ENCODE measurements around the gene CDK11B. TPM values are rescaled to one million over a fixed set of nuclear protein-coding genes. Genes with fewer than 3 reads are reported as not detected.
"Not testable (repeated sequence)": the region's sequence is repeated elsewhere in the genome, so short reads cannot be mapped to it uniquely, and the experiment has no call there.

The CDK11B gene
- polyA plus RNA-seq, 1 donor (not counting 4 experiments of a cell fraction or from before 2014, with no cell fraction given) = 5.9 TPM

- DNase-seq (ENCODE audit: low read depth, low spot score); H3K9ac ChIP-seq (ENCODE audit: control insufficient read depth, extremely low read depth, insufficient read depth, low read length); H3K79me2 ChIP-seq (ENCODE audit: control insufficient read depth, insufficient read depth, low read length); H2AFZ ChIP-seq (ENCODE audit: control insufficient read depth, low read length); FAIRE-seq; dilution Hi-C loops (cut with MboI; ENCODE audit: extremely low pct_ligation_motif_present, low sequenced_read_pairs); H3K27me3 ChIP-seq (ENCODE audit: control insufficient read depth, extremely low read depth, insufficient read depth, low read length); H4K20me1 ChIP-seq (ENCODE audit: control insufficient read depth, extremely low read depth, insufficient read depth, low read length); H3K9me1 ChIP-seq (ENCODE audit: control insufficient read depth, extremely low read depth, insufficient read depth, low read length); H3K27ac ChIP-seq (ENCODE audit: control insufficient read depth, insufficient read depth, low read length); H3K4me2 ChIP-seq (ENCODE audit: control insufficient read depth, extremely low read depth, insufficient read depth, low read depth, low read length); H3K4me3 ChIP-seq (ENCODE audit: control insufficient read depth in 2 of 3, extremely low read depth in 1 of 3, insufficient read depth in 2 of 3, low read depth in 1 of 3, low read length in 3 of 3); H3K4me1 ChIP-seq (ENCODE audit: control insufficient read depth, extremely low read depth, insufficient read depth, low read length); H3K9me3 ChIP-seq (ENCODE audit: control insufficient read depth, low read depth, low read length): not testable (repeated sequence)
- peaks cover 4 to 15% of the 10 kb centered on the region in 2 experiments for H3K36me3 ChIP-seq (ENCODE audit: control insufficient read depth in 2 of 2, extremely low read depth in 1 of 2, insufficient read depth in 2 of 2, low read length in 2 of 2)
Observed at GRCh38 chr1:1648265-1648664, 10.5 kb downstream of the CDK11B start.

GRCh38 chr1:1647567-1648241 lies 11.1 kb downstream of the CDK11B start:
- H3K27me3 ChIP-seq (ENCODE audit: control insufficient read depth, extremely low read depth, insufficient read depth, low read length) = not testable (repeated sequence)

DNA sequence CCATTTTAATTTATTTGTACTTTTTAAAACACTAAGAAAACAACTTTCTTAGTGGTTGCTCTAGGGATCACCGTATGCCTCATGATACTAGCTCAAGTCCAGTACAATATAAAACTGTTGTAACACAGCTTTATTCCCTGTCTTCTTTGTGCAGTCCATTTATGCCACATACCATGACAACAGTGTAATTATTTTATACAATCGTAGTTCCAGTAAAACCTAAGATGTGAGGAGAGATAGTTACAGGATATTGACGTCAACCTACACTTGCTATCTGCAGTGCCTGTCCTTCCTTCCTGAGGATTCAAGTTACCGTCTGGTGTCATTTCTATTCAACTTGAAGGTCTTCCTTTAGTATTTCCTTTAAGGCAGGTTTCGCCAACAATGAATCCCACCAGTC lies 12.5 kb downstream of the CDK11B start:
- H4K20me1 ChIP-seq (ENCODE audit: control insufficient read depth, extremely low read depth, insufficient read depth, low read length); DNase-seq (ENCODE audit: low read depth, low spot score); H3K4me3 ChIP-seq (ENCODE audit: control insufficient read depth in 2 of 3, extremely low read depth in 1 of 3, insufficient read depth in 2 of 3, low read depth in 1 of 3, low read length in 3 of 3); H3K9me1 ChIP-seq (ENCODE audit: control insufficient read depth, extremely low read depth, insufficient read depth, low read length); H2AFZ ChIP-seq (ENCODE audit: control insufficient read depth, low read length); H3K27me3 ChIP-seq (ENCODE audit: control insufficient read depth, extremely low read depth, insufficient read depth, low read length); dilution Hi-C loops (cut with MboI; ENCODE audit: extremely low pct_ligation_motif_present, low sequenced_read_pairs); FAIRE-seq; H3K27ac ChIP-seq (ENCODE audit: control insufficient read depth, insufficient read depth, low read length); H3K4me2 ChIP-seq (ENCODE audit: control insufficient read depth, extremely low read depth, insufficient read depth, low read depth, low read length); H3K9me3 ChIP-seq (ENCODE audit: control insufficient read depth, low read depth, low read length); H3K4me1 ChIP-seq (ENCODE audit: control insufficient read depth, extremely low read depth, insufficient read depth, low read length); H3K79me2 ChIP-seq (ENCODE audit: control insufficient read depth, insufficient read depth, low read length); H3K9ac ChIP-seq (ENCODE audit: control insufficient read depth, extremely low read depth, insufficient read depth, low read length): not testable (repeated sequence)
- H3K36me3 ChIP-seq (ENCODE audit: control insufficient read depth in 2 of 2, extremely low read depth in 1 of 2, insufficient read depth in 2 of 2, low read length in 2 of 2) = peaks cover 4 to 10% of the 10 kb centered on the region in 2 experiments

More at GRCh38 chr1:1647567-1648241, 11.1 kb downstream of the CDK11B start:
- H3K4me1 ChIP-seq (ENCODE audit: control insufficient read depth, extremely low read depth, insufficient read depth, low read length); H3K4me3 ChIP-seq (ENCODE audit: control insufficient read depth in 2 of 3, extremely low read depth in 1 of 3, insufficient read depth in 2 of 3, low read depth in 1 of 3, low read length in 3 of 3); FAIRE-seq; DNase-seq (ENCODE audit: low read depth, low spot score); H3K9me1 ChIP-seq (ENCODE audit: control insufficient read depth, extremely low read depth, insufficient read depth, low read length); H4K20me1 ChIP-seq (ENCODE audit: control insufficient read depth, extremely low read depth, insufficient read depth, low read length); dilution Hi-C loops (cut with MboI; ENCODE audit: extremely low pct_ligation_motif_present, low sequenced_read_pairs); H3K79me2 ChIP-seq (ENCODE audit: control insufficient read depth, insufficient read depth, low read length); H3K9me3 ChIP-seq (ENCODE audit: control insufficient read depth, low read depth, low read length); H3K27ac ChIP-seq (ENCODE audit: control insufficient read depth, insufficient read depth, low read length); H3K4me2 ChIP-seq (ENCODE audit: control insufficient read depth, extremely low read depth, insufficient read depth, low read depth, low read length); H2AFZ ChIP-seq (ENCODE audit: control insufficient read depth, low read length); H3K9ac ChIP-seq (ENCODE audit: control insufficient read depth, extremely low read depth, insufficient read depth, low read length): not testable (repeated sequence)
- H3K36me3 ChIP-seq (ENCODE audit: control insufficient read depth in 2 of 2, extremely low read depth in 1 of 2, insufficient read depth in 2 of 2, low read length in 2 of 2) = peaks cover 4 to 15% of the 10 kb centered on the region in 2 experiments

DNA sequence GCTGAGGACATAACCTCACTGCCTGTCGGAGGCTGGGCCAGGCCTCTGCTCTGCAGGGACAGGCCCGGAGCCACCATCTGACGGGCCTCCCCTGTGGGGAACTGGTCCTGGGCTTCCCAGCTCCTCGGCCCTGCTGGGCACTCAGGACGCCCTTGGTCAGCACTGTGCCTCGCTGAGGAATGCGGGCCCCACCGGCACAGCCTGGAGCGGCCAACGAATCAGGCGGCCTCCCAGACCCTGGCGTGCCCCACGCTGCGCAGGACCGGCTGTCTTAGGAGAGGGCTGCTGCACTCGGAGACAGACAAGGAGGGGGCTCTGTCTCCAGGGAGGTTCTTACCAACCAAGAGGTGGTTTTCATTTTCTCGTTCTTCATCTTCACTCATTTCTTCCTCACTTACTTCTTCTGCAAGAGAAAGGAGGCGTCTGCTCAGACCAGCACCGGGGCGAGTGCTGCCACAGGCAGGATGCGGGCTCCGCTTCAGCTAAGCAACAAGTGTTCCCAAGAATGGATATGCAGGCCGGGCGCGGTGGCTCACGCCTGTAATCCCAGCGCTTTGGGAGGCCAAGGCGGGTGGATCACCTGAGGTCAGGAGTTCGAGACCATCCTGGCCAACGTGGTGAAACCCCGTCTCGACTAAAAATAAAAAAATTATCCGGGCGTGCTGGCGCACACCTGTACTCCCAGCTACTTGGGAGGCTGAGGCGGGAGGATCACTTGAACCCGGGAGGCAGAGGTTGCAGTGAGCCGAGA lies 17.9 kb downstream of the CDK11B start:
- H2AFZ ChIP-seq (ENCODE audit: control insufficient read depth, low read length); H3K4me1 ChIP-seq (ENCODE audit: control insufficient read depth, extremely low read depth, insufficient read depth, low read length); H3K36me3 ChIP-seq (ENCODE audit: control insufficient read depth in 2 of 2, extremely low read depth in 1 of 2, insufficient read depth in 2 of 2, low read length in 2 of 2); dilution Hi-C loops (cut with MboI; ENCODE audit: extremely low pct_ligation_motif_present, low sequenced_read_pairs); FAIRE-seq; H3K79me2 ChIP-seq (ENCODE audit: control insufficient read depth, insufficient read depth, low read length); H3K4me3 ChIP-seq (ENCODE audit: control insufficient read depth in 2 of 3, extremely low read depth in 1 of 3, insufficient read depth in 2 of 3, low read depth in 1 of 3, low read length in 3 of 3); H3K9ac ChIP-seq (ENCODE audit: control insufficient read depth, extremely low read depth, insufficient read depth, low read length); H3K27me3 ChIP-seq (ENCODE audit: control insufficient read depth, extremely low read depth, insufficient read depth, low read length); DNase-seq (ENCODE audit: low read depth, low spot score); H3K4me2 ChIP-seq (ENCODE audit: control insufficient read depth, extremely low read depth, insufficient read depth, low read depth, low read length); H4K20me1 ChIP-seq (ENCODE audit: control insufficient read depth, extremely low read depth, insufficient read depth, low read length); H3K9me1 ChIP-seq (ENCODE audit: control insufficient read depth, extremely low read depth, insufficient read depth, low read length); H3K9me3 ChIP-seq (ENCODE audit: control insufficient read depth, low read depth, low read length); H3K27ac ChIP-seq (ENCODE audit: control insufficient read depth, insufficient read depth, low read length): not testable (repeated sequence)

GRCh38 chr1:1640081-1640480 lies 18.7 kb downstream of the CDK11B start:
- H3K36me3 ChIP-seq (ENCODE audit: control insufficient read depth in 2 of 2, extremely low read depth in 1 of 2, insufficient read depth in 2 of 2, low read length in 2 of 2); dilution Hi-C loops (cut with MboI; ENCODE audit: extremely low pct_ligation_motif_present, low sequenced_read_pairs); H3K9ac ChIP-seq (ENCODE audit: control insufficient read depth, extremely low read depth, insufficient read depth, low read length); H3K27me3 ChIP-seq (ENCODE audit: control insufficient read depth, extremely low read depth, insufficient read depth, low read length); H3K4me3 ChIP-seq (ENCODE audit: control insufficient read depth in 2 of 3, extremely low read depth in 1 of 3, insufficient read depth in 2 of 3, low read depth in 1 of 3, low read length in 3 of 3); H2AFZ ChIP-seq (ENCODE audit: control insufficient read depth, low read length); H3K79me2 ChIP-seq (ENCODE audit: control insufficient read depth, insufficient read depth, low read length); FAIRE-seq; H3K27ac ChIP-seq (ENCODE audit: control insufficient read depth, insufficient read depth, low read length); H3K9me3 ChIP-seq (ENCODE audit: control insufficient read depth, low read depth, low read length); H4K20me1 ChIP-seq (ENCODE audit: control insufficient read depth, extremely low read depth, insufficient read depth, low read length); H3K4me1 ChIP-seq (ENCODE audit: control insufficient read depth, extremely low read depth, insufficient read depth, low read length); H3K9me1 ChIP-seq (ENCODE audit: control insufficient read depth, extremely low read depth, insufficient read depth, low read length); DNase-seq (ENCODE audit: low read depth, low spot score); H3K4me2 ChIP-seq (ENCODE audit: control insufficient read depth, extremely low read depth, insufficient read depth, low read depth, low read length): not testable (repeated sequence)
